Psoas muscle (tissue), 8 donors: ENCODE measurements around the gene FAT1. TPM values are rescaled to one million over a fixed set of nuclear protein-coding genes. Genes with fewer than 3 reads are reported as not detected.

Source experiments
- ATAC-seq, 4 donors: fragments of 200-7000 bp; cut with Tn5 transposase; one replicate each; pipeline ENCODE4 v1.9.1; 2020; ENCODE audit warnings: moderate library complexity in 3 of 4, mild to moderate bottlenecking in 2 of 4
- DNase-seq, 2 donors: peaks; one replicate each; pipeline ENCODE4 v3.0.0-alpha.2; 2020
- H3K27ac ChIP-seq: fragments of 200-600 bp; one replicate; pipeline ENCODE4 v1.8.0; 2022
- H3K27me3 ChIP-seq, 3 donors: fragments of 200-600 bp in 1 of 3; one replicate each; pipeline versions ENCODE4 v1.6.1 to v1.8.0; 2013 to 2022; ENCODE audit warnings: low read length in 2 of 3, mild to moderate bottlenecking in 2 of 3, moderate library complexity in 1 of 3; ENCODE audit not compliant: insufficient read depth in 3 of 3
- H3K36me3 ChIP-seq, 2 donors: fragments of 200-600 bp in 1 of 2; one replicate each; pipeline versions ENCODE4 v1.6.1 to v1.8.0; 2013 to 2022; ENCODE audit warnings: low read depth in 1 of 2, mild to moderate bottlenecking in 1 of 2, moderate library complexity in 1 of 2; ENCODE audit not compliant: insufficient read depth in 1 of 2
- H3K4me1 ChIP-seq: fragments of 200-600 bp; one replicate; pipeline ENCODE4 v1.8.0; 2022
- H3K4me3 ChIP-seq: fragments of 200-600 bp; one replicate; pipeline ENCODE4 v1.8.0; 2022; ENCODE audit warnings: mild to moderate bottlenecking
- H3K9me3 ChIP-seq: fragments of 200-600 bp; one replicate; pipeline ENCODE4 v1.8.0; 2022
- WGBS, 3 donors: extraction: QIAGEN DNeasy Blood & Tissue Kit; methylation state at CpG; one replicate each; pipeline versions ENCODE4 v1.1.6 to v1.1.7; 2013; 5-methylcytosine and 5-hydroxymethylcytosine counted together
- intact Hi-C, 2 donors: fragments of 100-400 bp; cut with DNase I; formaldehyde crosslinking; loops; one replicate each; pipeline versions ENCODE4 v1.11.0 to v1.14.2; 2022
- polyA plus RNA-seq, 3 donors: library from polyadenylated mRNA; stranded (reverse); fragments of 200-250 nt; gene quantifications; one replicate each; pipeline ENCODE4 v1.2.3, GENCODE V29; 2013
- total RNA-seq, 4 donors: library from RNA; stranded (reverse); fragmentation: NEBNext Ultra II Directional in 2 of 4; extraction: Animal tissue kit (Norgen Biotek cat#: 25700) in 2 of 4; gene quantifications; one replicate each; pipeline versions ENCODE4 v1.2.1 to v1.2.4, GENCODE V29; 2021 to 2023
- TF ChIP-seq, protein P1 (sequence below): fragments of 200-600 bp; IDR thresholded peaks from one replicate; pipeline ENCODE4 v1.8.0; 2022; ENCODE audit warnings: antibody characterized with exemption
- donor health status: healthy with polysubstance abuse.
- donor health status: DM: no; HTN: no; CAD: no; lungs with moderate emphysema.
- donor health status: Bipolar disorder and iron deficiency.
- donor health status: healthy.
- donor health status: DM: yes; HTN: yes; CAD: no.
- donor health status: DM: no; HTN: no; CAD: no.
- donor health status: DM: no; HTN: no; CAD: no.
- donor health status: DM: yes; HTN: yes; CAD: no.

Gene FAT1
- total and polyA plus RNA-seq, 7 donors: 1.8 to 11.5 (median 4.0) TPM

DNA sequence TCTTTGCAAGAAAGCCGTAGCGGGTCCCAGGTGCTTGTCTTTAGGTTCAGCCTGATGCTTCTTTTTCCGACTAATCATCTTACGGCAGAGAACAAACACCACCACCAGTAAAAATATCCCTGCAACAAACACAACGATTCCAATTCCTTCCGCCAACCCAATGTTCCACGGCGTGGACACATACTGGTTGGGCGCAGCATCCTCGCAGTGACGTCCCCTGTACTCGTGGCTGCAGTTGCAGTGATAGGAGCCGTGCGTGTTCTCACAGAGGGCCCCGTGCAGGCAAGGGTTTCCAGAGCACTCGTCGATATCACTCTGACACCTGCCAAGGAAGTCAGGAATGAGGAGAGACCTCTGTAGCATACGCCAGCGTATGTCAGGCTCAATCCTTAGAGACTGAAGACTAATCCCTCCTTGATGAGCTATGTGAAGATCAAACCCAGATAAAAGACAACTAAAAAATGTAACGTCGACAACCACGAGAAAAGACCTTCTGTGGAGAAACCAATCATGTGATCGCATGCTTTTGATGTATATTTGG is 126.7 kb downstream of the FAT1 start:
- Histone ChIP-seq H3K36me3 (peaks cover 0 to 29% of the 10 kb centered on the region in 2 donors), H3K27ac (no peak overlapping the region), H3K27me3 (no peaks in the 10 kb centered on the region), H3K4me3 (no peak overlapping the region), H3K9me3 (no peaks in the 10 kb centered on the region), H3K4me1 (no peaks in the 10 kb centered on the region)
- no peak for DNase-seq
- WGBS, 3 donors: 95 to 97% (median 95%) methylated on average over 23 of the region's 23 CpGs
- TF ChIP-seq, protein P1, sequence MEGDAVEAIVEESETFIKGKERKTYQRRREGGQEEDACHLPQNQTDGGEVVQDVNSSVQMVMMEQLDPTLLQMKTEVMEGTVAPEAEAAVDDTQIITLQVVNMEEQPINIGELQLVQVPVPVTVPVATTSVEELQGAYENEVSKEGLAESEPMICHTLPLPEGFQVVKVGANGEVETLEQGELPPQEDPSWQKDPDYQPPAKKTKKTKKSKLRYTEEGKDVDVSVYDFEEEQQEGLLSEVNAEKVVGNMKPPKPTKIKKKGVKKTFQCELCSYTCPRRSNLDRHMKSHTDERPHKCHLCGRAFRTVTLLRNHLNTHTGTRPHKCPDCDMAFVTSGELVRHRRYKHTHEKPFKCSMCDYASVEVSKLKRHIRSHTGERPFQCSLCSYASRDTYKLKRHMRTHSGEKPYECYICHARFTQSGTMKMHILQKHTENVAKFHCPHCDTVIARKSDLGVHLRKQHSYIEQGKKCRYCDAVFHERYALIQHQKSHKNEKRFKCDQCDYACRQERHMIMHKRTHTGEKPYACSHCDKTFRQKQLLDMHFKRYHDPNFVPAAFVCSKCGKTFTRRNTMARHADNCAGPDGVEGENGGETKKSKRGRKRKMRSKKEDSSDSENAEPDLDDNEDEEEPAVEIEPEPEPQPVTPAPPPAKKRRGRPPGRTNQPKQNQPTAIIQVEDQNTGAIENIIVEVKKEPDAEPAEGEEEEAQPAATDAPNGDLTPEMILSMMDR: no peak
- intact Hi-C loops: no loop called here
- ATAC-seq: no peak

DNA sequence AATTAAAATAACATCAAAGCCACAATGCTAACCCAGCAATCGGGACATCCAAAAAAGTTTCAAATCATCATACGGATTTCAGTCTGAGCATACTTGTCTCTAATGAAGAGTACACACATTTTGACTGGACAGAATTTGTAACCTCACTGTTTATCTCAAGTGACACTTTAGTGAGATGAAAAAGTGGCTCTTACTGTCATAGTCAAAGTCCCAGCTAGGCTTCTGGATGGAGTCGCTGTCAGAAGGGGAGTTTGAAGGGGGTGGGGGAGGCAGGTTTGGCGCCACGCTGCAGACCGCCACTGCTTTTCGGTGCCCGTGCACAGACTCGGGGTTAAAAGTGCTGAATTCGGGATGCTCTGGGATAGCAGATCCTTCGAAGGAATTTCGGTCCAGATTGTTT is 127.3 kb downstream of the FAT1 start:
- intact Hi-C loops: no loop called here
- ATAC-seq: no peak

DNA sequence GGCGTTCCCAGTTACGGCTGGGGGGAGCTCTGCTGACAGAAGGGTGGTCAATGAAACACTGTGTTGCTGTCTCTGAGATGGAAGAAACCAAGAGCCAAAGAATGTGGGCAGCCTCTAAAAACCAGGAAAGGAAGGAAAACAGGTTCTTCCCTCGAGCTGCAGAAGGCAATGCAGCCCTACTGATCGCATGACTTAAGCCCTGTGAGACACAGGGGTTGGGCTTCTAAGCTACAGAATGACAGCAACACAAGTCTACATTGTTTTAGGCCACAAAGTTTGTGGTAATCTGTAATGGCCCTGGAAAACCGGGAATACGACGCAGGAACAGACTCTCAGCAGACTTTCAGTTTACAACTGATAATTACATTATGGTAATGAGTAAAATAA is 130.1 kb downstream of the FAT1 start:
- DNase-seq (no peak), ATAC-seq (no peak)
- H3K36me3 ChIP-seq: peaks cover 0 to 21% of the 10 kb centered on the region in 2 donors
- no peaks in the 10 kb centered on the region for H3K4me1 ChIP-seq
- H3K27me3 ChIP-seq: no peaks in the 10 kb centered on the region
- intact Hi-C loops: no loop called here
- TF ChIP-seq, protein P1: no peak
- no peak overlapping the region for H3K4me3 ChIP-seq
- H3K9me3 ChIP-seq: no peaks in the 10 kb centered on the region
- WGBS, 3 donors: 78 to 81% (median 79%) methylated on average over 7 of the region's 7 CpGs
- no peak overlapping the region for H3K27ac ChIP-seq

More for the DNA sequence above, 127.3 kb downstream of the FAT1 start:
- Histone ChIP-seq H3K36me3 (peaks cover 0 to 29% of the 10 kb centered on the region in 2 donors), H3K4me1 (no peaks in the 10 kb centered on the region), H3K27me3 (no peaks in the 10 kb centered on the region), H3K27ac (no peak overlapping the region), H3K4me3 (no peak overlapping the region), H3K9me3 (no peaks in the 10 kb centered on the region)
- TF ChIP-seq, protein P1: no peak
- WGBS, 3 donors: 96 to 97% (median 97%) methylated on average over 12 of the region's 12 CpGs
- no peak for DNase-seq

DNA sequence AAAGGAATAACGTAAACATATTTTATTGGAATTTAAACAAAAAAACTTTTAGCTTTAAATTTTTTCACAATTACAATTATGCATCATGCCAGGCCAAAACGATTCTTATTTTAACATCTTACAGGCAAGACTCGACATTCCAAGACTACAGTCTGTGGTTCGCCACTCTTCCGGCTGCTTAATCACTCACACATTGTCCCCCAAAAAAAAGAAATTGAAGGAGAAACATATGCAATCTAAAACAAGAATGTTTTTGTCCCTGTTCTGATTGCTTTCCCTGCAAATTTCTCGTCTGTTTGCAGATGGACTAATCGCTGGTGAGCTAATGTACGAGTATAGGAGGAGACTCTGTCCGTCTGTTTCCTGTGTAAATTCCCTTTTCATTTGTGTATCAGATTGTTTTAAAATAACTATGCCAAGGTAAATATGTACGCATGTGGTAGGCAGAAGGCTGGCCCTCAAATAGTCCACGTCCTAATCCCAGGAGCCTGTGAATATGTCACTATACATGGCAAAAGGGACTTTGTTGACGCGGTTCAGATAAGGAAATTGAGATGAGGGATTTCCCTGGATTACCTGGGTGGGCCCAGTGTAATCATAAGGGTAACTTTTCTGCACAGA is 130.6 kb downstream of the FAT1 start:
- ATAC-seq (no peak), DNase-seq (no peak)
- no peak overlapping the region for H3K27ac ChIP-seq
- H3K36me3 ChIP-seq: peaks cover 0 to 21% of the 10 kb centered on the region in 2 donors
- no peaks in the 10 kb centered on the region for H3K4me1 ChIP-seq
- intact Hi-C loops: no loop called here
- H3K4me3 ChIP-seq: no peak overlapping the region
- 87 to 90% (median 88%) methylated on average over 13 of the region's 13 CpGs for WGBS, 3 donors
- TF ChIP-seq, protein P1: no peak
- no peaks in the 10 kb centered on the region for H3K27me3 ChIP-seq
- no peaks in the 10 kb centered on the region for H3K9me3 ChIP-seq

DNA sequence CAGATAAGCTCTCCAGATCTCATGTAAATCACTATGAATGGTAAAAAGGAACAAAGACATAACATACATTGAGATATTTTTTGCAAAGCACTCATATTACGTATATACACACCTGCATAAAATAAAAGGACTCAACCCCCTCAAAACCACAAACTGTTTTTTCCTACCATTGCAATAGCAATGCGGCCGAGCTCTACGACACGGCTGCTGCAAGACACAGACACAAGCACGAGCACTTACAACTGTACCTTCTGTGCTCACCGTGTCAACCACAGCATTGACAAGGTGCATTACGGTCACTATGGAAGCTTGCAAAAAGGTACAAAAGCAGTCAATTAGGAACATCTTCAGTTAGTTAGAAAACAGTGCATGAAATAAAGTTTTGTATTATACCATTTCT is 131.2 kb downstream of the FAT1 start:
- H3K36me3 ChIP-seq: peaks cover 0 to 20% of the 10 kb centered on the region in 2 donors
- 90 to 92% (median 91%) methylated on average over 8 of the region's 8 CpGs for WGBS, 3 donors
- no peak for ATAC-seq

More for the DNA sequence above, 131.2 kb downstream of the FAT1 start:
- no peaks in the 10 kb centered on the region for H3K4me1 ChIP-seq
- H3K4me3 ChIP-seq: no peak overlapping the region
- no peaks in the 10 kb centered on the region for H3K27me3 ChIP-seq
- TF ChIP-seq, protein P1: no peak
- DNase-seq: no peak
- no peak overlapping the region for H3K27ac ChIP-seq
- H3K9me3 ChIP-seq: no peaks in the 10 kb centered on the region
- intact Hi-C loops: no loop called here
